ENCODE data around the gene PRKN.

DNA sequence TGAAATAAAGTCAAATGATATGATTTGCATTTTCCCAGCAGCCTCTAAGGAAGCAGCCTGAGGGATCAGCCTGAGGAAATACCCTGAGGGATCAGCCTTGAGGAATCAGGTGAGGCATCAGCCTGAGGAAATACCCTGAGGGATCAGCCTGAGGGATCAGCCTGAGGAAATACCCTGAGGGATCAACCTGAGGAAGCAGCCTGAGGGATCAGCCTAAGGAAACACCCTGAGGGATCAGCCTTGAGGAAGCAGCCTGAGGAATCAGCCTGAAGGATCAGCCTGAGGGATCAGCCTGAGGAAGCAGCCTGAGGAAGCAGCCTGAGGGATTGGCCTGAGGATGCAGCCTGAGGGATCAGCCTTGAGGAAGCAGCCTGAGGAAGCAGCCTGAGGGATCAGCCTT, 784.0 kb downstream of the PRKN start:
- TF ChIP-seq, protein P1, sequence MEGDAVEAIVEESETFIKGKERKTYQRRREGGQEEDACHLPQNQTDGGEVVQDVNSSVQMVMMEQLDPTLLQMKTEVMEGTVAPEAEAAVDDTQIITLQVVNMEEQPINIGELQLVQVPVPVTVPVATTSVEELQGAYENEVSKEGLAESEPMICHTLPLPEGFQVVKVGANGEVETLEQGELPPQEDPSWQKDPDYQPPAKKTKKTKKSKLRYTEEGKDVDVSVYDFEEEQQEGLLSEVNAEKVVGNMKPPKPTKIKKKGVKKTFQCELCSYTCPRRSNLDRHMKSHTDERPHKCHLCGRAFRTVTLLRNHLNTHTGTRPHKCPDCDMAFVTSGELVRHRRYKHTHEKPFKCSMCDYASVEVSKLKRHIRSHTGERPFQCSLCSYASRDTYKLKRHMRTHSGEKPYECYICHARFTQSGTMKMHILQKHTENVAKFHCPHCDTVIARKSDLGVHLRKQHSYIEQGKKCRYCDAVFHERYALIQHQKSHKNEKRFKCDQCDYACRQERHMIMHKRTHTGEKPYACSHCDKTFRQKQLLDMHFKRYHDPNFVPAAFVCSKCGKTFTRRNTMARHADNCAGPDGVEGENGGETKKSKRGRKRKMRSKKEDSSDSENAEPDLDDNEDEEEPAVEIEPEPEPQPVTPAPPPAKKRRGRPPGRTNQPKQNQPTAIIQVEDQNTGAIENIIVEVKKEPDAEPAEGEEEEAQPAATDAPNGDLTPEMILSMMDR (IDR thresholded peaks at IDR 0.05), result no peak
- no peak for TF ChIP-seq POLR2A (IDR thresholded peaks at IDR 0.05)

All from thyroid gland (tissue), 4 donors.